ENCODE results near the gene SALL1.

SALL1 gene

GRCh38 chr16:51111759-51112158 is 39.3 kb downstream of the SALL1 start:
- no peak overlapping the region for H3K27ac ChIP-seq (ENCODE audit: low read depth, low read length)
- H2BK12ac ChIP-seq (ENCODE audit: low read length), result no peak overlapping the region
- no peak overlapping the region for H4K12ac ChIP-seq (ENCODE audit: low read depth, low read length)
- H3K18ac ChIP-seq (ENCODE audit: low read length), result no peak overlapping the region
- H3K14ac ChIP-seq (ENCODE audit: low read length), result no peak overlapping the region
- H4K8ac ChIP-seq (ENCODE audit: low read depth, low read length), result no peak overlapping the region
- DNase-seq, result no peak
- no peak overlapping the region for H2AK5ac ChIP-seq (ENCODE audit: low read length)
- H4K91ac ChIP-seq (ENCODE audit: low read depth, low read length), result no peak overlapping the region
- H3K27me3 ChIP-seq (ENCODE audit: insufficient read depth, low read length), result peaks cover 16% of the 10 kb centered on the region
- H2AFZ ChIP-seq (ENCODE audit: insufficient read depth, low read length, poor library complexity), result no peak overlapping the region
- no peak overlapping the region for H2BK5ac ChIP-seq (ENCODE audit: low read depth, low read length, poor library complexity)
- H3K36me3 ChIP-seq (ENCODE audit: control insufficient read depth in 1 of 2, insufficient read depth in 2 of 2, low read length in 2 of 2), result no peaks in the 10 kb centered on the region
- no peak overlapping the region for H3K4me3 ChIP-seq (ENCODE audit: low read depth, low read length)
- no peak overlapping the region for H3K4me2 ChIP-seq (ENCODE audit: low read length)
- H3K4me1 ChIP-seq (ENCODE audit: control insufficient read depth in 1 of 2, insufficient read depth in 2 of 2, low read length in 2 of 2), result no peaks in the 10 kb centered on the region
- H2BK120ac ChIP-seq (ENCODE audit: insufficient read depth, low read length, poor library complexity), result no peak overlapping the region
- no CpG with 5 or more reads among the region's 6 CpGs for WGBS (ENCODE audit: extremely low coverage, insufficient coverage, insufficient read length)
- no peak overlapping the region for H3K9ac ChIP-seq (ENCODE audit: low read length)
- H3K4ac ChIP-seq (ENCODE audit: low read depth, low read length), result no peak overlapping the region
- H3K79me1 ChIP-seq (ENCODE audit: low read length), result no peaks in the 10 kb centered on the region
- H3K79me2 ChIP-seq (ENCODE audit: control insufficient read depth, insufficient read depth, low read length, poor library complexity), result no peaks in the 10 kb centered on the region
- no peaks in the 10 kb centered on the region for H3K9me3 ChIP-seq (ENCODE audit: insufficient read depth, low read depth, low read length)
- H3K23ac ChIP-seq (ENCODE audit: low read length), result no peak overlapping the region

DNA sequence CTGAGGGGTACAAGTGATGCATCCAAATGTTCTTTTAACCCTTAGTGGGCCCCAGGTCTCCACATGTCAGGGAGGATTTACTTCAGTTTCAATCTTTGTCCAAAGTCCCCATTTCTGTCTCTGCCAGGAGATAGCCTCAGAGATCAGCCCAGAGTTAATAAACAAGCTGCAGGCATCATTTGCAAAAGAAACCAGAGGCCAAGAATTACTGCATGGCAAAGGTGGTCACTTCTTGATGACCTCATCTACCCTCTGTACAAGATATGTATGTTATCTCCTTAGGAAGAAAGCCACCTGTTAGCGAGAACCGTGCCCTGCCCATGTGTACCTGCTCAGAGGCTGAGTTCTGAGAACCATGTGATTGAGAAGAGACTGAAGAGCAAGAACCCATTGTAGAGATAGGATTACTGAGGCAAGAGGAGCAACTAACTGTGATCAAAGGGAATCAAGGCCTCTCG is 40.3 kb downstream of the SALL1 start:
- Histone ChIP-seq H3K36me3 (ENCODE audit: control insufficient read depth in 1 of 2, insufficient read depth in 2 of 2, low read length in 2 of 2) (no peaks in the 10 kb centered on the region), H3K27ac (ENCODE audit: low read depth, low read length) (no peak overlapping the region), H2AFZ (ENCODE audit: insufficient read depth, low read length, poor library complexity) (no peak overlapping the region), H4K12ac (ENCODE audit: low read depth, low read length) (no peak overlapping the region), H3K79me2 (ENCODE audit: control insufficient read depth, insufficient read depth, low read length, poor library complexity) (no peaks in the 10 kb centered on the region), H3K4me1 (ENCODE audit: control insufficient read depth in 1 of 2, insufficient read depth in 2 of 2, low read length in 2 of 2) (no peaks in the 10 kb centered on the region), H3K9me3 (ENCODE audit: insufficient read depth, low read depth, low read length) (no peaks in the 10 kb centered on the region), H3K9ac (ENCODE audit: low read length) (no peak overlapping the region), H2BK5ac (ENCODE audit: low read depth, low read length, poor library complexity) (no peak overlapping the region), H4K91ac (ENCODE audit: low read depth, low read length) (no peak overlapping the region), H3K4me2 (ENCODE audit: low read length) (no peak overlapping the region), H3K14ac (ENCODE audit: low read length) (no peak overlapping the region), H3K4ac (ENCODE audit: low read depth, low read length) (no peak overlapping the region), H2BK120ac (ENCODE audit: insufficient read depth, low read length, poor library complexity) (no peak overlapping the region), H3K23ac (ENCODE audit: low read length) (no peak overlapping the region), H4K8ac (ENCODE audit: low read depth, low read length) (no peak overlapping the region), H2BK12ac (ENCODE audit: low read length) (no peak overlapping the region), H3K4me3 (ENCODE audit: low read depth, low read length) (no peak overlapping the region), H3K79me1 (ENCODE audit: low read length) (no peaks in the 10 kb centered on the region), H3K27me3 (ENCODE audit: insufficient read depth, low read length) (peaks cover 16% of the 10 kb centered on the region), H3K18ac (ENCODE audit: low read length) (no peak overlapping the region), H2AK5ac (ENCODE audit: low read length) (no peak overlapping the region)
- DNase-seq, result no peak
- no CpG with 5 or more reads among the region's 3 CpGs for WGBS (ENCODE audit: extremely low coverage, insufficient coverage, insufficient read length)

DNA sequence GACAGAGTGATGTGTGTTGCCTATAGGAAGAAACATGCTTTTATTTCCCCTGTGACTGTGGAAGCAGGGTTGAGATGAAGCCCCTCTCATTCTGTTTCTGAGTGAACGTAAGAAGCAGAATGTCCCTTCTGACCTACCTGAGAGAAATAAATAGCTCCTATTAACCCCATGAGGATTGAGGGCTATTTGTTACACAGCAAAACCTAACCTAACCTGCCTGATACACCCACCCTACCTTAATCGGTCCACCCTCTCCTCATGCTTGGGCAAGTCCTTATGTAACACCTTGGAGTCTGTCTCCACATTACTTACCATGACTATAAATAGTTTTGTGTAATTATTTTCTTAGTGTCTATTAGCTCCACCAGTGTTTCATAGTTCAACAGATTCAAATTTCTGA is 41.9 kb downstream of the SALL1 start:
- WGBS (ENCODE audit: extremely low coverage, insufficient coverage, insufficient read length), result no CpG with 5 or more reads among the region's 2 CpGs
- no peaks in the 10 kb centered on the region for H3K79me1 ChIP-seq (ENCODE audit: low read length)
- no peak overlapping the region for H3K18ac ChIP-seq (ENCODE audit: low read length)
- no peak overlapping the region for H4K12ac ChIP-seq (ENCODE audit: low read depth, low read length)
- no peak overlapping the region for H3K4me2 ChIP-seq (ENCODE audit: low read length)
- H4K8ac ChIP-seq (ENCODE audit: low read depth, low read length), result no peak overlapping the region
- H3K36me3 ChIP-seq (ENCODE audit: control insufficient read depth in 1 of 2, insufficient read depth in 2 of 2, low read length in 2 of 2), result no peaks in the 10 kb centered on the region
- H4K91ac ChIP-seq (ENCODE audit: low read depth, low read length), result no peak overlapping the region
- peaks cover 12% of the 10 kb centered on the region for H3K27me3 ChIP-seq (ENCODE audit: insufficient read depth, low read length)
- H2BK12ac ChIP-seq (ENCODE audit: low read length), result no peak overlapping the region
- H3K9me3 ChIP-seq (ENCODE audit: insufficient read depth, low read depth, low read length), result no peaks in the 10 kb centered on the region
- H3K23ac ChIP-seq (ENCODE audit: low read length), result no peak overlapping the region
- DNase-seq, result no peak
- H3K4me3 ChIP-seq (ENCODE audit: low read depth, low read length), result no peak overlapping the region
- H3K27ac ChIP-seq (ENCODE audit: low read depth, low read length), result no peak overlapping the region
- no peak overlapping the region for H2BK5ac ChIP-seq (ENCODE audit: low read depth, low read length, poor library complexity)
- no peak overlapping the region for H3K9ac ChIP-seq (ENCODE audit: low read length)
- no peaks in the 10 kb centered on the region for H3K4me1 ChIP-seq (ENCODE audit: control insufficient read depth in 1 of 2, insufficient read depth in 2 of 2, low read length in 2 of 2)
- H3K14ac ChIP-seq (ENCODE audit: low read length), result no peak overlapping the region
- no peak overlapping the region for H2AFZ ChIP-seq (ENCODE audit: insufficient read depth, low read length, poor library complexity)
- H3K79me2 ChIP-seq (ENCODE audit: control insufficient read depth, insufficient read depth, low read length, poor library complexity), result no peaks in the 10 kb centered on the region
- H3K4ac ChIP-seq (ENCODE audit: low read depth, low read length), result no peak overlapping the region
- H2BK120ac ChIP-seq (ENCODE audit: insufficient read depth, low read length, poor library complexity), result no peak overlapping the region
- no peak overlapping the region for H2AK5ac ChIP-seq (ENCODE audit: low read length)

GRCh38 chr16:51107742-51108141 is 43.3 kb downstream of the SALL1 start:
- no peak overlapping the region for H3K4ac ChIP-seq (ENCODE audit: low read depth, low read length)
- no peak overlapping the region for H3K18ac ChIP-seq (ENCODE audit: low read length)
- H3K4me2 ChIP-seq (ENCODE audit: low read length), result no peak overlapping the region
- WGBS (ENCODE audit: extremely low coverage, insufficient coverage, insufficient read length), result no CpG with 5 or more reads among the region's 2 CpGs
- H3K9me3 ChIP-seq (ENCODE audit: insufficient read depth, low read depth, low read length), result no peaks in the 10 kb centered on the region
- no peak overlapping the region for H4K8ac ChIP-seq (ENCODE audit: low read depth, low read length)
- H2AK5ac ChIP-seq (ENCODE audit: low read length), result no peak overlapping the region
- no peak for DNase-seq
- H2AFZ ChIP-seq (ENCODE audit: insufficient read depth, low read length, poor library complexity), result no peak overlapping the region
- H2BK5ac ChIP-seq (ENCODE audit: low read depth, low read length, poor library complexity), result no peak overlapping the region
- H2BK120ac ChIP-seq (ENCODE audit: insufficient read depth, low read length, poor library complexity), result no peak overlapping the region
- no peak overlapping the region for H3K23ac ChIP-seq (ENCODE audit: low read length)
- no peaks in the 10 kb centered on the region for H3K79me2 ChIP-seq (ENCODE audit: control insufficient read depth, insufficient read depth, low read length, poor library complexity)
- H3K14ac ChIP-seq (ENCODE audit: low read length), result no peak overlapping the region
- H3K36me3 ChIP-seq (ENCODE audit: control insufficient read depth in 1 of 2, insufficient read depth in 2 of 2, low read length in 2 of 2), result no peaks in the 10 kb centered on the region
- peaks cover under 1% of the 10 kb centered on the region for H3K27me3 ChIP-seq (ENCODE audit: insufficient read depth, low read length)
- H3K9ac ChIP-seq (ENCODE audit: low read length), result no peak overlapping the region
- no peak overlapping the region for H3K4me3 ChIP-seq (ENCODE audit: low read depth, low read length)
- no peaks in the 10 kb centered on the region for H3K79me1 ChIP-seq (ENCODE audit: low read length)
- H4K91ac ChIP-seq (ENCODE audit: low read depth, low read length), result no peak overlapping the region
- no peak overlapping the region for H2BK12ac ChIP-seq (ENCODE audit: low read length)
- H3K27ac ChIP-seq (ENCODE audit: low read depth, low read length), result no peak overlapping the region
- no peak overlapping the region for H4K12ac ChIP-seq (ENCODE audit: low read depth, low read length)
- H3K4me1 ChIP-seq (ENCODE audit: control insufficient read depth in 1 of 2, insufficient read depth in 2 of 2, low read length in 2 of 2), result no peaks in the 10 kb centered on the region
